ENCODE results near the gene SRP19.

The SRP19 gene

GRCh38 chr5:112918679-112919078 is 57.6 kb downstream of the SRP19 start:
- ATAC-seq = no peak
- no peak for TF ChIP-seq ZC3H10 (CRISPR knock-in tag; IDR thresholded peaks at IDR 0.05)
- TF ChIP-seq OSR1 (CRISPR knock-in tag; IDR thresholded peaks at IDR 0.05) = no peak
- TF ChIP-seq, protein P1, sequence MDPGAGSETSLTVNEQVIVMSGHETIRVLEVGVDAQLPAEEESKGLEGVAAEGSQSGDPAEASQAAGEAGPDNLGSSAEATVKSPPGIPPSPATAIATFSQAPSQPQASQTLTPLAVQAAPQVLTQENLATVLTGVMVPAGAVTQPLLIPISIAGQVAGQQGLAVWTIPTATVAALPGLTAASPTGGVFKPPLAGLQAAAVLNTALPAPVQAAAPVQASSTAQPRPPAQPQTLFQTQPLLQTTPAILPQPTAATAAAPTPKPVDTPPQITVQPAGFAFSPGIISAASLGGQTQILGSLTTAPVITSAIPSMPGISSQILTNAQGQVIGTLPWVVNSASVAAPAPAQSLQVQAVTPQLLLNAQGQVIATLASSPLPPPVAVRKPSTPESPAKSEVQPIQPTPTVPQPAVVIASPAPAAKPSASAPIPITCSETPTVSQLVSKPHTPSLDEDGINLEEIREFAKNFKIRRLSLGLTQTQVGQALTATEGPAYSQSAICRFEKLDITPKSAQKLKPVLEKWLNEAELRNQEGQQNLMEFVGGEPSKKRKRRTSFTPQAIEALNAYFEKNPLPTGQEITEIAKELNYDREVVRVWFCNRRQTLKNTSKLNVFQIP (CRISPR knock-in tag; IDR thresholded peaks at IDR 0.05; ENCODE audit: borderline replicate concordance, low read depth) = no peak
- no peak for TF ChIP-seq ISL1 (CRISPR knock-in tag; IDR thresholded peaks at IDR 0.05)
- no peak for TF ChIP-seq PPARA (CRISPR knock-in tag; IDR thresholded peaks at IDR 0.05; ENCODE audit: borderline replicate concordance)
- no peak for TF ChIP-seq TCF4 (CRISPR knock-in tag; IDR thresholded peaks at IDR 0.05; ENCODE audit: borderline replicate concordance)

Measured in SK-N-SH treated with all-trans-retinoic acid at 6 μM for 48 hours (cell line).